ENCODE data around the gene GGT7. TPM values are rescaled to one million over a fixed set of nuclear protein-coding genes. Genes with fewer than 3 reads are reported as not detected.
"Not testable (repeated sequence)": the region's sequence is repeated elsewhere in the genome, so short reads cannot be mapped to it uniquely, and the experiment has no call there.

The GGT7 gene
- total RNA-seq, 1 experiment from 2014 or later = 3.9 TPM

DNA sequence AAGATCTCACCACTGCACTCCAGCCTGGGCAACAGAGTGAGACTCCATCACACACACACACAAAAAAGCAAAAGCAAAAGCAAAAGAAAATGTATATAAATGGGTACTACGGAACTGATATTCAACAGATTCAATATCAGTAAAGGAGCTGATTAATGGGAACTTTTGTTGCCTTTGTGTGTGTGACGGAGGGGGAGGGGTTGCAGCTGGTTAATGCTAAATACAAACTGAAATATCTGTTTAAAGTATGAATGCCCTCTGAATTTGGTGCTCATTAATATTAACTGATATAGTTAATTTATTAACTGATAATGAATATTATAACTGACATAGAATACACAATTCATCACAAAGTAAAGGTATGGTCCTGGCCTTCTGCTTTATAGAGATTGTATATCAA lies 55.6 kb downstream of the GGT7 start:
- Histone ChIP-seq H3K9me3 (replicated peaks) (no peaks in the 10 kb centered on the region), H3K4me3 (no peak overlapping the region), H3K27ac (no peak overlapping the region), H3K27me3 (replicated peaks) (no peaks in the 10 kb centered on the region), H3K36me3 (no peaks in the 10 kb centered on the region), H3K4me1 (replicated peaks) (peaks cover 9% of the 10 kb centered on the region; the same call in 1 of the 2 replicates)
- DNase-seq (ENCODE audit: low read depth in 1 of 2, low spot score in 2 of 2) = no peak

DNA sequence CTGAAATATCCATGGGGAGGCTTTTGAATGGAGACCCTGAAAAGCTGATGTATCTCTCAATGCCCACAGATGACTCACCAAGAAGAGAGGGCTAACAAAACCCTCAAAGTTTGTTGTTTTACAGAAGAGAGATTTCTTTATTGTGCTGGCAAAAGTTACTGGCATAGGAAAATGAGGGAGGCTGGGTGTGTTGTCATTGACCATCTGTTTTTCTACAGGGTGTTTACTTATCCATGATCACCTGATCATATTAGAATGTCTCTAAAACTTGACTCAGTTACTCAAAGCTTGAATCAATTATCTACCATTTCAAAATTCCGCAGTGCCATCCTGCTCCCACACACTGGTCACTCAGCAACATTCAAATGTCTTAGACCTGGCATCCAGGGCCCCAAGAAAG lies 57.0 kb downstream of the GGT7 start:
- no peaks in the 10 kb centered on the region for H3K27me3 ChIP-seq (replicated peaks)
- no peak overlapping the region for H3K27ac ChIP-seq
- H3K9me3 ChIP-seq (replicated peaks) = no peaks in the 10 kb centered on the region
- peak in 1 of 2 experiments; percentile 22 for DNase-seq (ENCODE audit: low read depth in 1 of 2, low spot score in 2 of 2)
- H3K36me3 ChIP-seq = no peaks in the 10 kb centered on the region
- no peak overlapping the region for H3K4me3 ChIP-seq
- peaks cover 9% of the 10 kb centered on the region; the same call in 1 of the 2 replicates for H3K4me1 ChIP-seq (replicated peaks)

DNA sequence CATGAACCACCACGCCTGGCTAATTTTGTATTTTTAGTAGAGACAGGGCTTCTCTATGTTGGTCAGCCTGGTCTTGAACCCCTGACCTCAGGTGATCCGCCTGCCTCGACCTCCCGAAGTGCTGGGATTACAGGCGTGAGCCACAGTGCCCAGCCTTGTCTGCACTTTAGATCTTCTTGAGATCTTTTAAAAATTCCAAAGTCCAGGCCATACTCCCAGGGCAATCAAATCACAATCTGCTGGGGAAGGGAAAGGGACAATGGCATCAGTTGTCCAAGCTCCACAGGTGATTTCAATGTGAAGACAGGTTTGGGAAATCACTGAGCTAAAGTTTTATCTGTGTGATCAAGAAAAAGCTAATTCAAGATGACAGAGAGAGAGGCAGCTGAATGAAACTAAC lies 64.1 kb downstream of the GGT7 start:
- H3K4me1 ChIP-seq (replicated peaks) = no peaks in the 10 kb centered on the region; the same call in 1 of the 2 replicates
- no peaks in the 10 kb centered on the region for H3K9me3 ChIP-seq (replicated peaks)
- no peak overlapping the region for H3K4me3 ChIP-seq
- no peak overlapping the region for H3K27ac ChIP-seq
- H3K36me3 ChIP-seq = 0 out of 2 replicates have a peak, but pooled peaks cover 3% of the 10 kb centered on the region
- no peaks in the 10 kb centered on the region for H3K27me3 ChIP-seq (replicated peaks)
- no peak for DNase-seq (ENCODE audit: low read depth in 1 of 2, low spot score in 2 of 2)

DNA sequence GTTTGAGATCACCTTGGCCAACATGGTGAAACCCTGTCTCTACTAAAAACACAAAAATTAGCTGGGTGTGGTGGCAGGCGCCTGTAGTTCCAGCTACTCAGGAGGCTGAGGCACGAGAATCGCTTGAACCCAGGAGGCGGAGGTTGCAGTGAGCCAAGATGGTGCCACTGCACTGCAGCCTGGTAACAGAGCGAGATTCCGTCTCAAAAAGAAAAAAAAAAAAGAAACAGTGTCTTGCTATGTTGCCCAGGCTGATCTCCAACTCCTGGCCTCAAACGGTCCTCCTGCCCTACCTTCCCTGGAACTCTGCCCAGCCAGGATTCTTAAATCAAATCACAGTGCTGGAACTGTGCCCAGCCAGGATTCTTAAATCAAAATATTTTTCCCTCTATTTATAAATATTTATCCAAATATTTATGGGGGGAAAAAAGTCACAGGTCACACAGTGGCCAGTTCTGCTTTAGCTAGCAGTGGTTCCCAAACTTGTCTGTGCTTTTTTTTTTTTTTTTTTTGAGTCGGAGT lies 64.7 kb downstream of the GGT7 start:
- H3K36me3 ChIP-seq; H3K4me1 ChIP-seq (replicated peaks); DNase-seq (ENCODE audit: low read depth in 1 of 2, low spot score in 2 of 2); H3K4me3 ChIP-seq; H3K9me3 ChIP-seq (replicated peaks); H3K27me3 ChIP-seq (replicated peaks); H3K27ac ChIP-seq: not testable (repeated sequence)

DNA sequence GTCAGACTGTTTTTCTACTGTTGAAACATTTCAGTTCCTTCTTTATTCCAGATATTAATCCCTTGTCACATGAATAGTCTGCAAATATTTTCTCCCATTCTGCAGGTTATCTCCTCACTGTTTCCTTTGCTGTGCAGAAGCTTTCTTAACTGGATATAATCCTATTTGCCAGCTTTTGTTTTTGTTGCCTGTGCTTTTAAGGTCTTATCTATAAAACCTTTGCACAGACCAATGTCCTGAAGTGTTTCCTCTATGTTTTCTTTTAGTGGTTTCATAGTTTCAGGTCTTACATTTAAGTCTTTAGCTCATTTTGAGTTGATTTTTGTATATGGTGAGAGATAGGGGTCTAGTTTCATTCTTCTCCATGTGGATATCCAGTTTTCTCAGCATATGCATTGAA lies 66.4 kb downstream of the GGT7 start:
- Histone ChIP-seq H3K27me3 (replicated peaks) (no peaks in the 10 kb centered on the region), H3K9me3 (replicated peaks) (no peaks in the 10 kb centered on the region), H3K27ac (no peak overlapping the region), H3K4me1 (replicated peaks) (no peaks in the 10 kb centered on the region), H3K4me3 (no peak overlapping the region), H3K36me3 (0 out of 2 replicates have a peak, but pooled peaks cover 3% of the 10 kb centered on the region)
- no peak for DNase-seq (ENCODE audit: low read depth in 1 of 2, low spot score in 2 of 2)

DNA sequence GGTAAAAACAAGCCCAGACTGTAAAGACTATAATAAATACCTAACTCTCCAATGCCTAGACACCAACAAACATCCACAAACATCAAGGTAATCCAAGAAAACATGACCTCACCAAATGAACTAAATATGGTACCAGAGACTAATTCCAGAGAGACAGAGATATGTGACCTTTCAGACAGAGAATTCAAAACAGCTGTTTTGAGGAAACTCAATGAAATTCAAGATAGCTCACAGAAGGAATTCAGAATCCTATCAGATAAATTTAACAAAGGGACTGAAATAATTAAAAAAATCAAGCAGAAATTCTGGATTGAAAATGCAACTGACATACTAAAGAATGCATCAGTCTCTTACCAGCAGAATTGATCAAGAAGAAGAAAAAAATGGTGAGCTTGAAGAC lies 73.8 kb downstream of the GGT7 start:
- H3K4me1 ChIP-seq (replicated peaks) = no peaks in the 10 kb centered on the region
- H3K9me3 ChIP-seq (replicated peaks) = no peaks in the 10 kb centered on the region
- no peaks in the 10 kb centered on the region for H3K27me3 ChIP-seq (replicated peaks)
- no peak for DNase-seq (ENCODE audit: low read depth in 1 of 2, low spot score in 2 of 2)
- no peak overlapping the region for H3K27ac ChIP-seq
- H3K4me3 ChIP-seq = no peak overlapping the region
- H3K36me3 ChIP-seq = no peaks in the 10 kb centered on the region

DNA sequence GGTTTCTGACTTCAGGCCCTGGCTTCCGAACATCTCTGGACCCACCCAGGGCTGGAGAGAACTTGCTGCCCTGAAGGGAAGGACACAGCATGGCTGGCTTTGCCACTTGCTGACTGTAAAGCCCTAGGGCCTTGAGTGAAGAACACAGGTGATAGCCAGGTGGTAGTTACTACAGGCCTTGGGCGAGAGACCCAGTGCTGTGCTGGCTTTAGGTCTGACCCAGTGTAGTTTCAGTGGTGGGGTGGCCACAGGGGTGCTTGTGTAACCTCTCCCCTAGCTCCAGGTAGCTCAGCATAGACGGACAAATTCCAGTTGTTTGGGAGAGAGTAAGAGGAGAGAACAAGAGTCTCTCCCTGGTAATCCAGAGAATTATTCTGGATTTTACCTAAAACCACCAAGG lies 74.3 kb downstream of the GGT7 start:
- no peaks in the 10 kb centered on the region for H3K9me3 ChIP-seq (replicated peaks)
- H3K27ac ChIP-seq = no peak overlapping the region
- H3K36me3 ChIP-seq = no peaks in the 10 kb centered on the region
- H3K27me3 ChIP-seq (replicated peaks) = no peaks in the 10 kb centered on the region
- no peak overlapping the region for H3K4me3 ChIP-seq
- no peak for DNase-seq (ENCODE audit: low read depth in 1 of 2, low spot score in 2 of 2)
- no peaks in the 10 kb centered on the region for H3K4me1 ChIP-seq (replicated peaks)

DNA sequence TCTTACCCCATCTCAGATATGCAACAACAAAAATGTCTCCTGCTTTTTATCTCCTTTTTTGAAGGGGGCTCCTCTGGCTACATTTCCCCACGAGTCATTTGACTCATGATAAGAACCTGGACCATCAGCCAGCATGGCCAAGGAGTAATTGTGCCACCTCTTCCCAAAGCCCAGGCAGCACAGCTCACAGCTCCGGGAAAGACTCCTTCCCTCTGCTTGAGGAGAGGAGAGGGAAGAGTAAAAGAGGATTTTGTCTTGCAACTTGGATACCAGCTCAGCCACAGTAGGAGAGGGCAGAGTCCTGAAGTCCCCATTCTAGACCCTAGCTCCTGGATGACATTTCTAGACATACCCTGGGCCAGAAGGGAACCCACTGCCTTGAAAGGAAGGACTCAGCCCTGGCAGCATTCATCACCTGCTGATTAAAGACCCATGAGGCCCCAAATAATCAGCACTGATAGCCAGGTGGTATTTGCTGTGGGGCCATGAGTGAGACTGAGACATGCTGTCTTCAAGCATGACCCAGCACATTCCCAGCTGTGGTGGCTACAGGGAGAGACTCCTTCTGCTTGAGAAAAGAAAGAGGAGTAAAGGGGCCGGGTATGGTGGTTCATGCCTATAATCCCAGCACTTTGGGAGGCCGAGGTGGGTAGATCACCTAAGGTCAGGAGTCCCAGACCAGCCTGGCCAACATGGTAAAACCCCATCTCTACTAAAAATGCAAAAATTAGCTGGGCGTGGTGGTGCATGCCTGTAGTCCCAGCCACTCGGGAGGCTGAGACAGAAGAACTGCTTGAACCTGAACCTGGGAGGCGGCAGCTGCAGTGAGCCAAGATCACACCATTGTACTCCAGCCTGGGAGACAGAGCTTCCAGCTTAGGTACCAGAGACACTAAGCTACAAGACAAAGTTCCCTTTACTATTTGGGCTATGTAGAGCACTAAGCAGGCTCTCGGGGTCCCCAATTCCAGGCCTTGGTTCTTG lies 75.4 kb downstream of the GGT7 start:
- Histone ChIP-seq H3K27ac (no peak overlapping the region), H3K36me3 (no peaks in the 10 kb centered on the region), H3K4me1 (replicated peaks) (no peaks in the 10 kb centered on the region; the same call in 1 of the 2 replicates), H3K27me3 (replicated peaks) (no peaks in the 10 kb centered on the region), H3K4me3 (no peak overlapping the region), H3K9me3 (replicated peaks) (no peaks in the 10 kb centered on the region)
- DNase-seq (ENCODE audit: low read depth in 1 of 2, low spot score in 2 of 2) = no peak

Other genes starting within 250 kb of the GGT7 start
- gene PIGU, start 195.8 kb downstream of the GGT7 start, total RNA-seq (2014; rRNA removed; shearing (Covaris generic)) = 13.3 and 24.4 TPM in 2 replicates
- gene TP53INP2, start 168.5 kb downstream of the GGT7 start, total RNA-seq (2014; rRNA removed; shearing (Covaris generic)) = 0.88 and 2.9 TPM in 2 replicates
- 4.7 TPM in 2 replicates for gene NCOA6, start 47.2 kb downstream of the GGT7 start, total RNA-seq (2014; rRNA removed; shearing (Covaris generic))
- 26.1 and 27.0 TPM in 2 replicates for gene ACSS2, start 3.8 kb upstream of the GGT7 start, total RNA-seq (2014; rRNA removed; shearing (Covaris generic))
- 91.2 and 95.5 TPM in 2 replicates for gene GSS, start 83.0 kb upstream of the GGT7 start, total RNA-seq (2014; rRNA removed; shearing (Covaris generic))
- gene MYH7B, start 83.0 kb upstream of the GGT7 start, total RNA-seq (2014; rRNA removed; shearing (Covaris generic)) = not detected in 2 replicates
- 25.3 and 36.8 TPM in 2 replicates for gene TRPC4AP, start 220.0 kb upstream of the GGT7 start, total RNA-seq (2014; rRNA removed; shearing (Covaris generic))